SK-N-SH (cell line): ENCODE data around the gene PRR9. TPM values are rescaled to one million over a fixed set of nuclear protein-coding genes. Genes with fewer than 3 reads are reported as not detected.

Experiments
- CTCF ChIA-PET: fragments of 300-600, 350-600 bp; formaldehyde crosslinking; extraction: SDS; loops from one replicate; lab custom pipeline; 2021; lab: Yijun Ruan, JAX
- POLR2A ChIA-PET: fragments of 350-600 bp; sonication (Branson Sonifier 250); formaldehyde crosslinking; extraction: SDS; loops from one replicate; lab custom pipeline; 2020; ENCODE audit warnings: antibody characterized with exemption, inconsistent platforms; lab: Yijun Ruan, JAX
- DNase-seq: peaks from one replicate; pipeline ENCODE4 v3.0.0; 2012
- H2AFZ ChIP-seq: fragments of 200-600 bp; sonication (generic); 2 replicates; pipeline ENCODE4 v1.8.1; 2016; ENCODE audit warnings: antibody characterized with exemption, mild to moderate bottlenecking, low read depth
- H3F3A ChIP-seq: fragments of 200-600 bp; sonication (generic); replicated peaks from 2 replicates; pipeline ENCODE3; 2016; ENCODE audit warnings: antibody characterized with exemption, mild to moderate bottlenecking; ENCODE audit not compliant: insufficient read depth
- H3K27ac ChIP-seq, 2 experiments: fragments of 200-500 bp in 1 of 2; fragments of 200-600 bp in 1 of 2; sonication (Bioruptor generic) in 1 of 2; sonication (generic), shearing (Covaris generic) in 1 of 2; 2 replicates each; pipeline versions ENCODE4 v1.5.1 to v1.6.1; 2014 to 2016; ENCODE audit warnings: low read depth in 2 of 2, inconsistent platforms in 1 of 2, low read length in 1 of 2, mild to moderate bottlenecking in 1 of 2, mixed read lengths in 1 of 2
- H3K27me3 ChIP-seq: fragments of 200-600 bp; sonication (generic), shearing (Covaris generic); 2 replicates; pipeline ENCODE4 v1.6.1; 2016; ENCODE audit warnings: mixed run types; ENCODE audit not compliant: insufficient read depth
- H3K36me3 ChIP-seq, 2 experiments: fragments of 200-500 bp in 1 of 2; fragments of 200-600 bp in 1 of 2; sonication (Bioruptor generic) in 1 of 2; sonication (generic) in 1 of 2; replicated peaks in 1 of 2; 2 replicates each; pipeline versions ENCODE3 to v1.5.1; 2014 to 2016; ENCODE audit warnings: low read length in 1 of 2, mild to moderate bottlenecking in 1 of 2; ENCODE audit not compliant: insufficient read depth in 2 of 2, control insufficient read depth in 1 of 2
- H3K4me1 ChIP-seq, 2 experiments: fragments of 200-500 bp in 1 of 2; fragments of 200-600 bp in 1 of 2; sonication (Bioruptor generic) in 1 of 2; sonication (generic), shearing (Covaris generic) in 1 of 2; 2 replicates each; pipeline versions ENCODE4 v1.5.1 to v1.6.1; 2014 to 2016; ENCODE audit warnings: low read depth in 1 of 2, low read length in 1 of 2, mixed run types in 1 of 2; ENCODE audit not compliant: insufficient read depth in 2 of 2, control insufficient read depth in 1 of 2
- H3K4me2 ChIP-seq: fragments of 200-600 bp; sonication (generic), shearing (Covaris generic); 2 replicates; pipeline ENCODE4 v1.6.1; 2017; ENCODE audit warnings: mixed run types
- H3K4me3 ChIP-seq, 2 experiments: fragments of 200-500 bp in 1 of 2; fragments of 200-600 bp in 1 of 2; sonication (Bioruptor generic) in 1 of 2; sonication (generic), shearing (Covaris generic) in 1 of 2; 2 replicates each; pipeline versions ENCODE4 v1.5.1 to v1.8.1; 2014 to 2016; ENCODE audit warnings: low read depth in 2 of 2, inconsistent platforms in 1 of 2, low read length in 1 of 2, mild to moderate bottlenecking in 1 of 2, mixed read lengths in 1 of 2, moderate library complexity in 1 of 2
- H3K79me2 ChIP-seq: fragments of 200-600 bp; sonication (generic); 2 replicates; pipeline ENCODE4 v1.8.1; 2017; ENCODE audit warnings: mild to moderate bottlenecking; ENCODE audit not compliant: insufficient read depth
- H3K9ac ChIP-seq: fragments of 200-600 bp; sonication (generic); 2 replicates; pipeline ENCODE4 v1.6.1; 2017; ENCODE audit warnings: mixed run types
- H3K9me2 ChIP-seq: fragments of 200-600 bp; sonication (generic); 2 replicates; pipeline ENCODE4 v1.6.1; 2017; ENCODE audit warnings: mixed run types
- H3K9me3 ChIP-seq: fragments of 200-600 bp; sonication (generic); 2 replicates; pipeline ENCODE4 v1.6.1; 2017; ENCODE audit warnings: mixed run types, mild to moderate bottlenecking, moderate library complexity
- H4K20me1 ChIP-seq: fragments of 200-600 bp; sonication (generic); 2 replicates; pipeline ENCODE4 v1.6.1; 2017; ENCODE audit warnings: mild to moderate bottlenecking, mixed run types; ENCODE audit not compliant: insufficient read depth
- ELF1 ChIP-seq: IDR thresholded peaks from 2 replicates; pipeline ENCODE4 v1.4.0; 2012
- EP300 ChIP-seq, 2 experiments: IDR thresholded peaks; 2 replicates each; pipeline versions ENCODE4 v1.4.0 to v1.6.1; 2012; ENCODE audit warnings: borderline replicate concordance in 1 of 2, low read depth in 1 of 2, low read length in 1 of 2
- EZH2phosphoT487 ChIP-seq: fragments of 200-600 bp; sonication (generic); IDR thresholded peaks from 2 replicates; pipeline ENCODE4 v1.6.1; 2017; ENCODE audit warnings: low read depth, mixed run types, mild to moderate bottlenecking, antibody characterized with exemption, moderate library complexity, borderline replicate concordance
- FOSL2 ChIP-seq: IDR thresholded peaks from 2 replicates; pipeline ENCODE4 v1.4.0; 2012; ENCODE audit warnings: low read depth, mild to moderate bottlenecking, moderate library complexity, borderline replicate concordance
- FOXJ3 ChIP-seq: sonication (generic); formaldehyde crosslinking; IDR thresholded peaks from 2 replicates; pipeline ENCODE4 v1.5.1; 2020; ENCODE audit warnings: mild to moderate bottlenecking, missing genetic modification reagents
- GABPA ChIP-seq: IDR thresholded peaks from 2 replicates; pipeline ENCODE4 v1.4.0; 2012; ENCODE audit warnings: low read depth, mild to moderate bottlenecking
- GATA2 ChIP-seq: sonication (generic); formaldehyde crosslinking; IDR thresholded peaks from 2 replicates; pipeline ENCODE4 v1.5.0; 2020; ENCODE audit warnings: mild to moderate bottlenecking, missing genetic modification reagents
- JUND ChIP-seq: IDR thresholded peaks from 2 replicates; pipeline ENCODE4 v1.4.0; 2012
- MXI1 ChIP-seq: IDR thresholded peaks from 2 replicates; pipeline ENCODE4 v1.6.1; 2012; ENCODE audit warnings: mild to moderate bottlenecking, low read depth, low read length, improper control_type of control experiment
- NFIC ChIP-seq: IDR thresholded peaks from 2 replicates; pipeline ENCODE4 v1.4.0; 2012; ENCODE audit warnings: borderline replicate concordance
- POLR2AphosphoS5 ChIP-seq: IDR thresholded peaks from 2 replicates; pipeline ENCODE4 v1.6.1; 2012; ENCODE audit warnings: low read depth, low read length
- RAD21 ChIP-seq: IDR thresholded peaks from 2 replicates; pipeline ENCODE4 v1.6.1; 2012; ENCODE audit warnings: mild to moderate bottlenecking, low read length
- RCOR1 ChIP-seq: fragments of 150-350 bp; IDR thresholded peaks from 2 replicates; pipeline ENCODE4 v1.6.1; 2017; ENCODE audit warnings: antibody characterized with exemption, low read length
- RFX5 ChIP-seq: IDR thresholded peaks from 2 replicates; pipeline ENCODE4 v1.6.1; 2012; ENCODE audit warnings: mild to moderate bottlenecking, improper control_type of control experiment, low read length
- SIN3A ChIP-seq: IDR thresholded peaks from 2 replicates; pipeline ENCODE4 v1.6.1; 2012; ENCODE audit warnings: low read depth, mild to moderate bottlenecking, low read length, moderate library complexity, borderline replicate concordance
- TAF1 ChIP-seq: IDR thresholded peaks from 2 replicates; pipeline ENCODE4 v1.6.1; 2012; ENCODE audit warnings: low read depth, mild to moderate bottlenecking, low read length, moderate library complexity, borderline replicate concordance
- WGBS: methylation state at CpG from one replicate; pipeline ENCODE4 v1.1.6; 2017; ENCODE audit warnings: low lambda C conversion rate; 5-methylcytosine and 5-hydroxymethylcytosine counted together
- polyA plus RNA-seq, 3 experiments: library from polyadenylated mRNA; depleted of rRNA; stranded (reverse); fragments of >200 nt; gene quantifications; 2 replicates each; pipeline ENCODE4 v1.2.3, GENCODE V29; 2012
- TF ChIP-seq, protein P1 (sequence below): IDR thresholded peaks from 2 replicates; pipeline ENCODE4; 2012
- TF ChIP-seq, protein P2 (sequence below): fragments of 150-350 bp; IDR thresholded peaks from 2 replicates; pipeline ENCODE4 v1.6.1; 2017; ENCODE audit warnings: antibody characterized with exemption, low read length, low read depth, borderline replicate concordance
- TF ChIP-seq, protein P3 (sequence below): fragments of 200-600 bp; sonication (generic); IDR thresholded peaks from 2 replicates; pipeline ENCODE4 v1.6.1; 2017; ENCODE audit warnings: antibody characterized with exemption, mild to moderate bottlenecking, moderate library complexity
- TF ChIP-seq, protein P4 (sequence below): IDR thresholded peaks from 2 replicates; pipeline ENCODE4 v1.4.0; 2012; ENCODE audit warnings: low read depth, borderline replicate concordance

PRR9 gene
- polyA plus RNA-seq, 1 of the 3 experiments (the other 2 are of a cell fraction) = not detected

DNA sequence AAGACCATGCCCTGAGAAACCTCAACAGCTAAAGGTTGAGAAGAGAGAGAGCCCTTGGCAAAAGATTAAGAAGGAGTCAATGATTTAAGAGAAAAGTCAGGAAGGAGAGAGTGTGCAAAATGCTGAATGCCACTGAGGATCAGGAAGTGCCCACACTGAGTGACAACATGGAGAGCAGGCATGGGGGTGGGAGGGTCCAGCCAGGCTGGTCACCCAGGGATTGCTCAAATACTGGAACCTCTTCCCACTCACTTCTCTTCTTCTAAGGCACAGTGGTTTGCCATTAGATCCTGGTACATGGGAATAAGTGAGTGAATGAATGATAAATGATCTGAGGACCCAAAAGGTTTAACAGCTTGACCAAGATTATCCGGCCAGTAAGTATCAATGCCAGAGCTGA is 11.1 kb downstream of the PRR9 start:
- DNase-seq = no peak
- Histone ChIP-seq H3K4me1 (no peaks in the 10 kb centered on the region; a peak in 1 of 4 replicates), H3K9me2 (no peaks in the 10 kb centered on the region), H2AFZ (no peak overlapping the region), H4K20me1 (no peaks in the 10 kb centered on the region), H3K27ac (no peak overlapping the region), H3F3A (no peaks in the 10 kb centered on the region), H3K9ac (no peak overlapping the region), H3K4me2 (no peak overlapping the region), H3K4me3 (no peak overlapping the region), H3K27me3 (peaks cover 16% of the 10 kb centered on the region; the same call in 1 of the 2 replicates), H3K79me2 (no peaks in the 10 kb centered on the region), H3K36me3 (no peaks in the 10 kb centered on the region), H3K9me3 (no peaks in the 10 kb centered on the region)
- POLR2A ChIA-PET = no interaction called here
- CTCF ChIA-PET = interaction anchor here (0.7 to 1.6 kb wide), 11 partner anchors 9 to 575 kb away, joined by 3 to 9 read pairs (median 3); partner anchors contain the start of gene PRR9
- TF ChIP-seq MXI1 (no peak), POLR2AphosphoS5 (no peak), NFIC (no peak), TAF1 (no peak), FOSL2 (no peak), RCOR1 (no peak), SIN3A (no peak), JUND (no peak), EZH2phosphoT487 (no peak), GATA2 (CRISPR knock-in tag) (no peak), FOXJ3 (CRISPR knock-in tag) (no peak), ELF1 (no peak), GABPA (no peak), EP300 (IDR thresholded peaks at IDR 0.05; ENCODE audit: borderline replicate concordance in 1 of 2, low read depth in 1 of 2, low read length in 1 of 2) (no peak), RFX5 (no peak), RAD21 (no peak)
- TF ChIP-seq, protein P1, sequence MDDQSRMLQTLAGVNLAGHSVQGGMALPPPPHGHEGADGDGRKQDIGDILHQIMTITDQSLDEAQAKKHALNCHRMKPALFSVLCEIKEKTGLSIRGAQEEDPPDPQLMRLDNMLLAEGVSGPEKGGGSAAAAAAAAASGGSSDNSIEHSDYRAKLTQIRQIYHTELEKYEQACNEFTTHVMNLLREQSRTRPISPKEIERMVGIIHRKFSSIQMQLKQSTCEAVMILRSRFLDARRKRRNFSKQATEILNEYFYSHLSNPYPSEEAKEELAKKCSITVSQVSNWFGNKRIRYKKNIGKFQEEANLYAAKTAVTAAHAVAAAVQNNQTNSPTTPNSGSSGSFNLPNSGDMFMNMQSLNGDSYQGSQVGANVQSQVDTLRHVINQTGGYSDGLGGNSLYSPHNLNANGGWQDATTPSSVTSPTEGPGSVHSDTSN = no peak
- TF ChIP-seq, protein P2, sequence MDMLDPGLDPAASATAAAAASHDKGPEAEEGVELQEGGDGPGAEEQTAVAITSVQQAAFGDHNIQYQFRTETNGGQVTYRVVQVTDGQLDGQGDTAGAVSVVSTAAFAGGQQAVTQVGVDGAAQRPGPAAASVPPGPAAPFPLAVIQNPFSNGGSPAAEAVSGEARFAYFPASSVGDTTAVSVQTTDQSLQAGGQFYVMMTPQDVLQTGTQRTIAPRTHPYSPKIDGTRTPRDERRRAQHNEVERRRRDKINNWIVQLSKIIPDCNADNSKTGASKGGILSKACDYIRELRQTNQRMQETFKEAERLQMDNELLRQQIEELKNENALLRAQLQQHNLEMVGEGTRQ = no peak
- TF ChIP-seq, protein P3, sequence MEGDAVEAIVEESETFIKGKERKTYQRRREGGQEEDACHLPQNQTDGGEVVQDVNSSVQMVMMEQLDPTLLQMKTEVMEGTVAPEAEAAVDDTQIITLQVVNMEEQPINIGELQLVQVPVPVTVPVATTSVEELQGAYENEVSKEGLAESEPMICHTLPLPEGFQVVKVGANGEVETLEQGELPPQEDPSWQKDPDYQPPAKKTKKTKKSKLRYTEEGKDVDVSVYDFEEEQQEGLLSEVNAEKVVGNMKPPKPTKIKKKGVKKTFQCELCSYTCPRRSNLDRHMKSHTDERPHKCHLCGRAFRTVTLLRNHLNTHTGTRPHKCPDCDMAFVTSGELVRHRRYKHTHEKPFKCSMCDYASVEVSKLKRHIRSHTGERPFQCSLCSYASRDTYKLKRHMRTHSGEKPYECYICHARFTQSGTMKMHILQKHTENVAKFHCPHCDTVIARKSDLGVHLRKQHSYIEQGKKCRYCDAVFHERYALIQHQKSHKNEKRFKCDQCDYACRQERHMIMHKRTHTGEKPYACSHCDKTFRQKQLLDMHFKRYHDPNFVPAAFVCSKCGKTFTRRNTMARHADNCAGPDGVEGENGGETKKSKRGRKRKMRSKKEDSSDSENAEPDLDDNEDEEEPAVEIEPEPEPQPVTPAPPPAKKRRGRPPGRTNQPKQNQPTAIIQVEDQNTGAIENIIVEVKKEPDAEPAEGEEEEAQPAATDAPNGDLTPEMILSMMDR = no peak
- TF ChIP-seq, protein P4, sequence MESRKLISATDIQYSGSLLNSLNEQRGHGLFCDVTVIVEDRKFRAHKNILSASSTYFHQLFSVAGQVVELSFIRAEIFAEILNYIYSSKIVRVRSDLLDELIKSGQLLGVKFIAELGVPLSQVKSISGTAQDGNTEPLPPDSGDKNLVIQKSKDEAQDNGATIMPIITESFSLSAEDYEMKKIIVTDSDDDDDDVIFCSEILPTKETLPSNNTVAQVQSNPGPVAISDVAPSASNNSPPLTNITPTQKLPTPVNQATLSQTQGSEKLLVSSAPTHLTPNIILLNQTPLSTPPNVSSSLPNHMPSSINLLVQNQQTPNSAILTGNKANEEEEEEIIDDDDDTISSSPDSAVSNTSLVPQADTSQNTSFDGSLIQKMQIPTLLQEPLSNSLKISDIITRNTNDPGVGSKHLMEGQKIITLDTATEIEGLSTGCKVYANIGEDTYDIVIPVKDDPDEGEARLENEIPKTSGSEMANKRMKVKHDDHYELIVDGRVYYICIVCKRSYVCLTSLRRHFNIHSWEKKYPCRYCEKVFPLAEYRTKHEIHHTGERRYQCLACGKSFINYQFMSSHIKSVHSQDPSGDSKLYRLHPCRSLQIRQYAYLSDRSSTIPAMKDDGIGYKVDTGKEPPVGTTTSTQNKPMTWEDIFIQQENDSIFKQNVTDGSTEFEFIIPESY = no peak
- WGBS = 0% methylated on average over 1 of the region's 1 CpG
